Suprapubic skin (tissue), 4 donors: ENCODE results near the gene PPP1CA. TPM values are rescaled to one million over a fixed set of nuclear protein-coding genes. Genes with fewer than 3 reads are reported as not detected.
A peak's percentile ranks its signal among the peaks of the same experiment; 100 is the strongest.

Experiments used
- DNase-seq, 2 donors: peaks; one replicate each; pipeline ENCODE4 v3.0.0-alpha.2; 2019; ENCODE audit warnings: low spot score in 2 of 2
- H3K27ac ChIP-seq: fragments of 200-600 bp; sonication (generic); one replicate; pipeline ENCODE4 v1.5.1; 2019
- H3K27me3 ChIP-seq: fragments of 200-600 bp; sonication (generic); one replicate; pipeline ENCODE4 v1.5.1; 2019
- H3K36me3 ChIP-seq: fragments of 200-600 bp; sonication (generic); one replicate; pipeline ENCODE4 v1.5.1; 2019
- H3K4me1 ChIP-seq: fragments of 200-600 bp; sonication (generic); one replicate; pipeline ENCODE4 v1.5.1; 2019
- H3K4me3 ChIP-seq: fragments of 200-600 bp; sonication (generic); one replicate; pipeline ENCODE4 v1.5.1; 2019; ENCODE audit warnings: mild to moderate bottlenecking
- H3K9me3 ChIP-seq: fragments of 200-600 bp; sonication (generic); one replicate; pipeline ENCODE4 v1.5.1; 2019
- CTCF ChIP-seq, 2 donors: fragments of 200-600 bp in 1 of 2; fragments of 450-650 bp in 1 of 2; sonication (generic) in 1 of 2; IDR thresholded peaks; one replicate each; pipeline ENCODE4 v1.5.1; 2016 to 2019; ENCODE audit warnings: antibody characterized with exemption in 2 of 2, mild to moderate bottlenecking in 1 of 2, moderate library complexity in 1 of 2
- EP300 ChIP-seq: sonication (generic); formaldehyde crosslinking; IDR thresholded peaks from one replicate; pipeline ENCODE4 v1.6.1; 2017; ENCODE audit warnings: antibody characterized with exemption
- POLR2A ChIP-seq, 2 donors: fragments of 450-650 bp; IDR thresholded peaks; one replicate each; pipeline ENCODE4 v1.6.1; 2017; ENCODE audit warnings: antibody characterized with exemption in 2 of 2, mild to moderate bottlenecking in 2 of 2, moderate library complexity in 2 of 2
- POLR2AphosphoS5 ChIP-seq, 3 donors: sonication (generic); formaldehyde crosslinking; IDR thresholded peaks; one replicate each; pipeline ENCODE4 v1.6.1; 2017; ENCODE audit warnings: antibody characterized with exemption in 3 of 3
- WGBS: methylation state at CpG from one replicate; pipeline ENCODE4 v1.1.5; 2018; 5-methylcytosine and 5-hydroxymethylcytosine counted together
- total RNA-seq, 4 donors: library from RNA; depleted of rRNA; stranded (reverse); fragments of >200 nt; gene quantifications; one replicate each; pipeline ENCODE4 v1.1.0, GENCODE V29; 2016

The PPP1CA gene
- total RNA-seq, 4 donors from 2014 or later = 75.6 to 158 (median 121) TPM

DNA sequence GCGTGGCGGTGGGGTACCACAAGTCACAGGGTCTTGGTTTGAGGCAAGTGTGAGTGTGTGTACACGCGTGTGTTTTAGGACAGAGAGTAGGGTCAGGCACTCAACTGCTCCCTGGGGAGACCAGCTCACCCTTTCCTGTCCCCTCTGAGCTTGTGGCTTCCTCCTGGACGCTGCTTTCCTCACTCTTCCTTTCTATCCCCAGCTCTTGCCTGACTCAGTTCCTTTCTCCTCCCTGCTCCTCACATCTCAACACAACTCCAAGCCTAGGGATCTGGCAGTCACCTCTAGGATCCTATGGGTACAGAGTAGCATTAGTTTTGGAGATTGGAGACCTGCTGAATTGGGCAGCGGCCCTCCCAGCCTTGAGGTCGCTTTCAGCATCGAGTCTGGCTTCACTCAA is 32.4 kb downstream of the PPP1CA start:
- 83% methylated on average over 8 of the region's 8 CpGs for WGBS
- DNase-seq = no peak
- H3K4me1 ChIP-seq = peaks cover 87% of the 10 kb centered on the region
- TF ChIP-seq POLR2A (IDR thresholded peaks at IDR 0.05) (no peak), POLR2AphosphoS5 (IDR thresholded peaks at IDR 0.05) (no peak), EP300 (no peak), CTCF (IDR thresholded peaks at IDR 0.05) (no peak)
- no peaks in the 10 kb centered on the region for H3K27me3 ChIP-seq
- no peak overlapping the region for H3K4me3 ChIP-seq
- H3K27ac ChIP-seq = no peak overlapping the region
- no peaks in the 10 kb centered on the region for H3K9me3 ChIP-seq
- H3K36me3 ChIP-seq = peaks cover 3% of the 10 kb centered on the region

- no peak overlapping the region for H3K27ac ChIP-seq
- no peak overlapping the region for H3K4me3 ChIP-seq
- H3K9me3 ChIP-seq = no peaks in the 10 kb centered on the region
- TF ChIP-seq CTCF (IDR thresholded peaks at IDR 0.05) (no peak), EP300 (no peak), POLR2A (IDR thresholded peaks at IDR 0.05) (no peak), POLR2AphosphoS5 (IDR thresholded peaks at IDR 0.05) (no peak)
- peaks cover 3% of the 10 kb centered on the region for H3K36me3 ChIP-seq
- 81% methylated on average over 3 of the region's 3 CpGs for WGBS
- no peaks in the 10 kb centered on the region for H3K27me3 ChIP-seq
- DNase-seq = no peak
- peaks cover 81% of the 10 kb centered on the region for H3K4me1 ChIP-seq
Measured at GRCh38 chr11:67368621-67369020, 33.0 kb downstream of the PPP1CA start.

GRCh38 chr11:67367761-67368227 is 33.9 kb downstream of the PPP1CA start:
- DNase-seq = no peak
- 57% methylated on average over 7 of the region's 7 CpGs for WGBS
- peak overlapping the region; percentile 18 for H3K27ac ChIP-seq
- no peaks in the 10 kb centered on the region for H3K27me3 ChIP-seq
- H3K4me1 ChIP-seq = peaks cover 73% of the 10 kb centered on the region
- H3K36me3 ChIP-seq = peaks cover 3% of the 10 kb centered on the region
- no peak overlapping the region for H3K4me3 ChIP-seq
- no peaks in the 10 kb centered on the region for H3K9me3 ChIP-seq
- TF ChIP-seq EP300 (no peak), POLR2A (IDR thresholded peaks at IDR 0.05) (no peak), CTCF (IDR thresholded peaks at IDR 0.05) (no peak), POLR2AphosphoS5 (IDR thresholded peaks at IDR 0.05) (no peak)

- Histone ChIP-seq H3K4me1 (peaks cover 69% of the 10 kb centered on the region), H3K9me3 (no peaks in the 10 kb centered on the region), H3K4me3 (peak overlapping the region; percentile 0), H3K27ac (peak overlapping the region; percentile 18), H3K36me3 (peaks cover 3% of the 10 kb centered on the region), H3K27me3 (no peaks in the 10 kb centered on the region)
- TF ChIP-seq EP300 (no peak), CTCF (IDR thresholded peaks at IDR 0.05) (no peak), POLR2A (IDR thresholded peaks at IDR 0.05) (no peak), POLR2AphosphoS5 (IDR thresholded peaks at IDR 0.05) (no peak)
- DNase-seq = no peak
- 44% methylated on average over 17 of the region's 25 CpGs for WGBS
Measured at GRCh38 chr11:67366961-67367760, 34.5 kb downstream of the PPP1CA start.

DNA sequence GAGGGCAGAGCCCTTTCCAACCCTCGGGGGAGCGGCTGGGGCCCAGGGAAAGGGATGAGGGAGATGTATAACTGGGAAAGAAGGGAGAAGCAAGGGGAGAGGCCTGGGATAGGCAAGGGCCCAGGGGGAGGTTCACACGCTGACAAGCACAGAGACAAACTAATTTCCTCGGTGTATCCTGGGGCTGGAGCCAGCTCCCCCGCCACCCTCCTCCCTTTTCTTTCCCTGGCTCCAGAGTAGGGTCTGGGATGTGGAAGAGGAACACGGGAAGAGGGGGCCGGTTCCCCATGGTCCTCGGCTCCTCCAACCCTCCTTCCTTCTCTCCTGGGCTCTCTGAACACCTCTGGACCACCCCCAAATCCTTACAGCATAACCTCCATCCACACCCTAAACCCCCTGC is 35.1 kb downstream of the PPP1CA start:
- no peak overlapping the region for H3K27ac ChIP-seq
- TF ChIP-seq POLR2AphosphoS5 (IDR thresholded peaks at IDR 0.05) (no peak), CTCF (IDR thresholded peaks at IDR 0.05) (no peak), POLR2A (IDR thresholded peaks at IDR 0.05) (no peak), EP300 (no peak)
- no peaks in the 10 kb centered on the region for H3K9me3 ChIP-seq
- peaks cover 62% of the 10 kb centered on the region for H3K4me1 ChIP-seq
- peaks cover 3% of the 10 kb centered on the region for H3K36me3 ChIP-seq
- H3K27me3 ChIP-seq = no peaks in the 10 kb centered on the region
- WGBS = 26% methylated on average over 8 of the region's 8 CpGs
- H3K4me3 ChIP-seq = peak overlapping the region; percentile 0
- no peak for DNase-seq
